SK-N-SH treated with all-trans-retinoic acid at 6 μM for 48 hours (cell line): ENCODE results near the gene MYO7A.

Experiments used
- ATAC-seq: fragments of 200-7000 bp; cut with Tn5 transposase; 3 replicates; pipeline ENCODE4 v1.9.1; 2020; ENCODE audit warnings: mild to moderate bottlenecking, moderate library complexity
- ARNTL ChIP-seq: fragments of 450-650 bp; formaldehyde crosslinking; IDR thresholded peaks from 2 replicates; pipeline ENCODE4 v1.5.0; 2020; ENCODE audit warnings: low read depth, mild to moderate bottlenecking, moderate library complexity, borderline replicate concordance
- BACH2 ChIP-seq: fragments of 250-450 bp; sonication (Bioruptor Pico); IDR thresholded peaks from 2 replicates; pipeline ENCODE4 v1.9.0; 2021; ENCODE audit warnings: mild to moderate bottlenecking, borderline replicate concordance
- CSDC2 ChIP-seq: fragments of 250-450 bp; sonication (Bioruptor Pico); IDR thresholded peaks from 2 replicates; pipeline ENCODE4 v1.5.0; 2020; ENCODE audit warnings: mild to moderate bottlenecking, moderate library complexity
- CSRNP3 ChIP-seq: fragments of 250-450 bp; sonication (Bioruptor Pico); IDR thresholded peaks from 2 replicates; pipeline ENCODE4 v1.5.1; 2021; ENCODE audit warnings: mild to moderate bottlenecking, moderate library complexity
- ISL1 ChIP-seq: fragments of 250-450 bp; sonication (Bioruptor Pico); IDR thresholded peaks from 2 replicates; pipeline ENCODE4 v2.1.2; 2022; ENCODE audit warnings: mild to moderate bottlenecking, moderate library complexity
- OSR1 ChIP-seq: fragments of 250-450 bp; sonication (Bioruptor Pico); IDR thresholded peaks from 2 replicates; pipeline ENCODE4 v1.8.0; 2022; ENCODE audit warnings: moderate library complexity, mild to moderate bottlenecking, inconsistent platforms
- PATZ1 ChIP-seq: fragments of 250-450 bp; sonication (Bioruptor Pico); IDR thresholded peaks from 2 replicates; pipeline ENCODE4 v1.8.0; 2020; ENCODE audit warnings: mild to moderate bottlenecking, moderate library complexity, borderline replicate concordance
- PPARA ChIP-seq: fragments of 250-450 bp; sonication (Bioruptor Pico); IDR thresholded peaks from 2 replicates; pipeline ENCODE4 v1.5.0; 2020; ENCODE audit warnings: mild to moderate bottlenecking, borderline replicate concordance
- SNAI2 ChIP-seq: fragments of 250-450 bp; sonication (Bioruptor Pico); IDR thresholded peaks from 2 replicates; pipeline ENCODE4 v1.5.0; 2020; ENCODE audit warnings: mild to moderate bottlenecking, moderate library complexity
- TCF4 ChIP-seq: fragments of 250-450 bp; sonication (Bioruptor Pico); IDR thresholded peaks from 2 replicates; pipeline ENCODE4 v1.8.0; 2021; ENCODE audit warnings: mild to moderate bottlenecking, moderate library complexity, borderline replicate concordance
- TOX ChIP-seq: fragments of 250-450 bp; sonication (Bioruptor Pico); IDR thresholded peaks from 2 replicates; pipeline ENCODE4 v1.8.0; 2021; ENCODE audit warnings: mild to moderate bottlenecking, moderate library complexity, borderline replicate concordance
- TSHZ2 ChIP-seq: fragments of 250-450 bp; sonication (Bioruptor Pico); IDR thresholded peaks from 2 replicates; pipeline ENCODE4 v1.5.0; 2020; ENCODE audit warnings: mild to moderate bottlenecking, moderate library complexity
- ZC3H10 ChIP-seq: fragments of 250-450 bp; sonication (Bioruptor Pico); IDR thresholded peaks from 2 replicates; pipeline ENCODE4 v1.5.1; 2021; ENCODE audit warnings: mild to moderate bottlenecking, moderate library complexity
- ZNF565 ChIP-seq: fragments of 450-650 bp; formaldehyde crosslinking; conservative IDR thresholded peaks from 2 replicates; pipeline ENCODE4 v1.5.0; 2020; ENCODE audit warnings: low read depth, mild to moderate bottlenecking, moderate library complexity
- ZNF70 ChIP-seq: fragments of 450-650 bp; formaldehyde crosslinking; IDR thresholded peaks from 2 replicates; pipeline ENCODE4 v1.5.0; 2020; ENCODE audit warnings: mild to moderate bottlenecking, moderate library complexity
- ZNF8 ChIP-seq: fragments of 450-650 bp; formaldehyde crosslinking; IDR thresholded peaks from 2 replicates; pipeline ENCODE4 v1.5.0; 2020; ENCODE audit warnings: mild to moderate bottlenecking, moderate library complexity

MYO7A gene

GRCh38 chr11:77085652-77086051 is 42.4 kb upstream of the MYO7A start:
- ATAC-seq = no peak
- no peak for TF ChIP-seq TOX (CRISPR knock-in tag)
- TF ChIP-seq PPARA (CRISPR knock-in tag) = no peak
- no peak for TF ChIP-seq ARNTL
- TF ChIP-seq PATZ1 (CRISPR knock-in tag) = no peak
- TF ChIP-seq SNAI2 (CRISPR knock-in tag) = no peak
- no peak for TF ChIP-seq ISL1 (CRISPR knock-in tag)

- ATAC-seq = no peak
Measured at GRCh38 chr11:77086521-77087472, 41.2 kb upstream of the MYO7A start.

GRCh38 chr11:77087723-77088225 is 40.3 kb upstream of the MYO7A start:
- TF ChIP-seq ZNF565 (CRISPR knock-in tag) = no peak
- TF ChIP-seq TOX (CRISPR knock-in tag) = no peak
- TF ChIP-seq OSR1 = no peak
- TF ChIP-seq TSHZ2 (CRISPR knock-in tag) = no peak
- no peak for TF ChIP-seq ZNF70 (CRISPR knock-in tag)
- ATAC-seq = no peak

More at GRCh38 chr11:77086521-77087472, 41.2 kb upstream of the MYO7A start:
- TF ChIP-seq CSRNP3 (CRISPR knock-in tag) (no peak), ZC3H10 (CRISPR knock-in tag) (no peak), CSDC2 (CRISPR knock-in tag) (no peak), ZNF565 (CRISPR knock-in tag) (no peak), TSHZ2 (CRISPR knock-in tag) (no peak), ZNF8 (no peak), ARNTL (no peak), TOX (CRISPR knock-in tag) (no peak), OSR1 (no peak), BACH2 (CRISPR knock-in tag) (no peak), TCF4 (CRISPR knock-in tag) (no peak)
